GM11168 (cell line): ENCODE data around the gene FIGLA.
"Not testable (repeated sequence)": the region's sequence is repeated elsewhere in the genome, so short reads cannot be mapped to it uniquely, and the experiment has no call there.

Experiments used
- in situ Hi-C: fragments of 300-500 bp; cut with MboI; formaldehyde crosslinking; loops from one replicate; pipeline ENCODE4 v1.12.0; 2022; ENCODE audit warnings: low sequenced_read_pairs; ENCODE audit not compliant: unreplicated experiment

Gene FIGLA

DNA sequence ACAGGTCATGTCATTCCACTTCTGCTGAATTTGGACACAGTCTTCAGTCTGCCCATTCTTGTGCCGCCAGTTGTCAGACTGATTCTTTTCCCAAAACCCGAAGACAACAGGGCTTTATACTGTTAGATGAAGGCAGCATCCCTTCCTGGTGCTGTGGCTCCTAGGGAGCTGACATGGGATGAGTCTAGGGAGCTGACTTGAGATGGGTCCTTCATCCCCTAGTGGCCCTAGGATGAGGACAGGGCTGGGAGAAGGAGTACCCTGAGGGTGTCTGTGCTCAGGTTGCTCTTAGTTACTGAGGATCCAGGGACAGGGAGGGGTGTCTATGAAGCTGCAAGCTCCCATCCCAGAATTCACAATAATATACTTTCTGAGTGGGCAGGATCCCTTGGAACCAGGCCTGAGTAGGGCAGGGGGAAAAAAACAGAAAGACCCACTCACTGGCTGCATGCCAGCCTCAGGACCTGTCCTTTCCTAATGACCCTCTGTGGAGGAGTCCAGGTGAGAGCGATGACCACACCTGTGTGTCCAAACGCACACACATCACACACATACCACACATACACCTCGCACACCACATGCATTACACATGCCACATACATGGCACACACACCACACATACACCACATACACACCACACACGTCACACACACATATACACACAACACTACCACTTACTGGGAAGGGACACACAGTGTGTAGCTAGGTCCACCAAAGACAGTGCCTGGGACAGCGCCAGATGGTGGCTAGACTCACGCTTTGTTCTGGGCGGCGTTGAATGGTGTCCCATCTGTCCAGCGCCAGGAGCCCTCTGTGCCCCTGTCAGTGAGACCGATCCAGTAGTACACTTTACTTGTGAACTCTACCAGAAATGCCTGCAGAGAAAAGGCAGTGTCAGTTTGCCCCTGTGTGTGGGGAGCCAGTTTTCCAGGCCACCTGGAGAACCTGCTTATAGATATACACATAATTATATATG is 18.8 kb upstream of the FIGLA start:
- in situ Hi-C loops, result no loop called here

DNA sequence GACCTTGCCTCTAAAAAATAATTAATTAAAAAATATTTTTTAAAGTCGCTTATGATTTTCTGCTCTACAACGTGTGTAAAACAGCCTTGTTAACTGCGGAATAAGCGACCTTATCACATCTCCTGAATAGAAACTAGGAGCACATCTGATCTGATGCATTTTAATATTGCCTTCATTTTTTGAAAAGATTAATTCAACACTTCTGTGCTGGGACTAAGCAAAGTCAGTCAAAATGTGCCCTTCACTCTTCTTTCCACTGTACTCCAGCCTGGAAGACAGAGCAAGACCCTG is 17.3 kb upstream of the FIGLA start:
- in situ Hi-C loops, result no loop called here

DNA sequence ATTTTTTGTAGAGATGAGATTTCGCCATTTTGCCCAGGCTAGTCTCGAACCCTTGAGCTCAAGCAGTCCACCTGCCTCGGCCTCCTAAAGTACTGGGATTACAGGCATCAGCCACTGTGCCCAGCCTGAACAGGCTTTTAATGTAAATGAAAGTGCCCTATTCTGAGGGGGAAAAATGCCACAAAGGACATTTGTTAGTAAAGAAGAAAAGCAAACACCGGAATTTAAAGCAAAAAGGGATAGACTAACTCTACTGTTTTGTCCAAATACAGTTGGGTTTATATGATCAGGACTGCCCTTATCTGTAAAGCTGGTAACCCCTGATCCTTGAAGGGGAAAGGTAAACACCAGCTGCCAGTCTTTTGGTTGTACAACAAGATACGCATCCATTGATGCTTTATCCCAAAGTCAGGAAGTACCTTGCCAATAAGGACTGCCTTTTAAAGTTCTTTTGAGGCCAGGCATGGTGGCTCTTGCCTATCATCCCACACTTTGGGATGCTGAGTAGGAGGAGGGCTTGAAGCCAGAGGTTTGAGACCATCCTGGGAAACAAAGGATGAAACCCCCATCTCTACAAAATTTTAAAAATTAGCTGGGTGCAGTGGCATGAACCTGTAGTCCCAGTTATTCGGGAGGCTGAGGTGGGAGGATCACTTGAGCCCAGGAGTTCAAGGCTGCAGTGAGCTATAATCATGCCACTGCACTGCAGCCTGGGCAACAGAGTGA is 16.8 kb upstream of the FIGLA start:
- in situ Hi-C loops, result no loop called here

DNA sequence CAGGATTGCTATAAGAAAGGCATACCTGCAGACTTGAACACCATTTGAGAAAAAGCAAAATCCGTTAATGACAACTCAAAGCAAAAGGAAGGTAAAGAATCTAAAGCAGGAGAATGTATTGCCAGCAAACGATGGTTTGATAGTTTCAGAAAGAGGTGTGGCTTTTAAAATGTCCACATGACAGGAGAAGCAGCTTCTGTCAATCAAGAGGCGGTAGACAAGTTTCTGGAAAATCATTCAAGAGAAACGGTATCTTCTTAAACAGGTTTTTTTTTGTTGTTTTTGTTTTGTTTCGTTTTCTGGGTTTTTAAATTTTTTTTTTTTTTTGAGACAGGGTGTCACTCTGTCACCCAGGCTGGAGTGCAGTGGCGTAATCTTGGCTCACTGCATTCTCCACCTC is 16.2 kb upstream of the FIGLA start:
- in situ Hi-C loops, result no loop called here

DNA sequence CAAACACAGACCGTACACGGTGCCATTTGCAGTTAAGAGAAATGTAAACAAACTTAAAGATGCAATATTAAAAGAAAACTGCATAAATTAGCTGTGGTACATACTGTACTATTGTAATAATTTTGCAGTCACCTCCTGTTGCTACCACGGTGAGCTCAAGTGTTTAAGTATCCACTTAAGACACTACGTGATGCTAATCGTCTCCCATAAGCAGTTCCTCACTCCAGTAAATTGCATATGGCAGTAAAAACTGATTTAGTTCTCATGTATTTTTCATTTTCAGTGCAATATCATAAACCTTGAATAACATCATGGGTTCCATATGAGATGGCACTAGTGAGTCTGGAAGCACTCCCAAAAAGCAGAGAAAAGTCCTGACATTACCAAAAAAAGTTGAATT is 15.6 kb upstream of the FIGLA start:
- in situ Hi-C loops, result no loop called here

DNA sequence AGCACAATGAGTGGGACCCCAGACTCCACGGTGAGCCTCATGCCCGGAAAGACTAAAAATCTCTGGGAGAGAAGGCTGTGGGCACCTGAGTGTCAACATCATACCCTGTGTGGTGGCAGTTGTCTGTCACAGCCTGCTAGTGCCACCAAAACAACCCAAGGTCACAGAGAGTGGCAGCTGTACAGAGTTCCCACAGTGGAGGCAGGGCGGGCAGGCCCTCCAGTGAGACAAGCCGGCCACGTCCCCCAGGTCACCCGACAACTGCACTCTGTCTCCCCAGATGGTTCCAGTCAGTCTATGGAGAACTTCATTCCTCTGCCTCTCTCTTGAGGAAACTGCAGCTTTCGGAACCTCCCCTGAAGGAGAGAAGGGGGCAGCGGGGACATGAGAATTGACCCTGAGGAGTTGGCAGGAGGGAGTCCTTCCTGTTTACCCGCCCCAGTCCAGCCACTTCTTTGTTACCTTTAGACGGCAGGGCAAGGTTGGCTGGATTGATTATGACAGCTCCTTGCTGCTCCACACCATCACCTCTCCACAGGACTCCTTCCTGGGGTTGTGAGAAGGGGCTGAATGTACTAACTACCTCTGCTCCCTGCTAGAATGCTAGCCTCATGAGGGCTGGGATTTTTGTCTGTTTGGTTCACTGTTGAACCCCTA is 11.3 kb upstream of the FIGLA start:
- in situ Hi-C loops, result no loop called here

DNA sequence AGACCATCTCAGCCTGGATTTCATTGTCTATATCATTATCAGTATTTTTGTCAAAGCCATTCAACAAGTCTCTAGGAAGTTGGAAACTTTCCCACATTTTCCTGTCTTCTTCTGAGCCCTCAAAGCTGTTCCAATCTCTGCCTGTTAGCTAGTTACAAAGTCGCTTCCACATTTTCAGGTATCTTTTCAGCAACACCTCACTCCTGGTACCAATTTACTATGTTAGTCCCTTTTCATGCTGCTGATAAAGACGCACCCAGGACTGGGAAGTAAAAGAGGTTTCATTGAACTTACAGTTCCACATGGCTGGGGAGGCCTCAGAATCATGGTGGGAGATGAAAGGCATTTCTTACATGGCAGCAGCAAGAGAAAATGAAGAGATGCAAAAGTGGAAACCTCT is 9.3 kb upstream of the FIGLA start:
- in situ Hi-C loops, result no loop called here

DNA sequence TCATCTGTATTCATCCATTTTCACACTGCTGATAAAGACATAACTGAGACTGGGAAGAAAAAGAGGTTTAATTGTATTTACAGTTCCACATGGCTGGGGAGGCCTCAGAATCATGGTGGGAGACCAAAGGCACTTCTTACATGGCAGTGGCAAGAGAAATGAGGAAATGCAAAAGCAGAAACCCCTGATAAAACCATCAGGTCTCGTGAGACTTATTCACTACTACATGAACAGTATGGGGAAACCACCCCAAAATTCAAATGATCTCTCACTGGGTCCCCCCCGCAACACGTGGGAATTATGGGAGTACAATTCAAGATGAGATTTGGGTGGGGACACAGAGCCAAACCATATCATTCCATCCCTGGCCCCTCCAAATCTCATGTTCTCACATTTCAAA is 7.6 kb upstream of the FIGLA start:
- in situ Hi-C loops, result not testable (repeated sequence)

DNA sequence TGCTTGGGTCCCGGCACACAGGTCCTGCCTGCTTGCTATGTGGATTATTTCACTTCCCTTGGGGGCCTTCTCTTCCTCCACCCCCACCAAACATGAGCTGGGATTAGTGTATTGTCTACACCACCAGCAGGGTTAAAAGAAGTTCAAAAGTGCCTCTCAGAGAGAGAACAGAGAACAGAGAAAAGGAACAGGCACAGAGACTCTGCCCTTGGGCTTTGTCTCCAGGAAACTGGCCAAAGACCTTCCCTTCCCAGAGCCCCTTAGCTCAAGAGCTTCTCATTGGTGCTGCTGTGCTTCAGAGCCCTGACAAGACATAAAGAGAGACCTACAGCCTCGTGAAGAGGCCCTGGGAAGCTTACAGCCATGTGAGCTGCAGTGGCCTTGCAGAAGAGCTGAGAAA is 7.1 kb upstream of the FIGLA start:
- in situ Hi-C loops, result no loop called here

DNA sequence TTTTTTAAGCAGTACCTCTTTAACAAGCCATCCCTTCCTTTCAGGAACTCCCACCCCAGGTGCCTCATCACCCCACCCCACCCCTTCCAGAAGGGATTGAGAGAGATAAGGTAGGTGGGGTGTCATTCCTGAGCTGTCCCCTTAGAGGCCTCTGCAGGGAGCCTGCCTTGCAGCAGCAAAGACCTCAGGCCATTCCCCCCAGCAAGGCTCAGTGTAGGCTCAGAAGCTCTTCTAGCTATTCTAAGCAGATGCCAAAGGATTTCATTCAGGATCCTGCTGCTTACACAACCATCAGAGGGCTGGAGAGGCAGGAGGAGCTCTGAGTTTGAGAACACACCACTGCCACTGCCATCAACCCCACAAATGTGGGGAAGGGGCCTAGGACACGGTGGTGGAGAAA is 5.8 kb upstream of the FIGLA start:
- in situ Hi-C loops, result no loop called here

DNA sequence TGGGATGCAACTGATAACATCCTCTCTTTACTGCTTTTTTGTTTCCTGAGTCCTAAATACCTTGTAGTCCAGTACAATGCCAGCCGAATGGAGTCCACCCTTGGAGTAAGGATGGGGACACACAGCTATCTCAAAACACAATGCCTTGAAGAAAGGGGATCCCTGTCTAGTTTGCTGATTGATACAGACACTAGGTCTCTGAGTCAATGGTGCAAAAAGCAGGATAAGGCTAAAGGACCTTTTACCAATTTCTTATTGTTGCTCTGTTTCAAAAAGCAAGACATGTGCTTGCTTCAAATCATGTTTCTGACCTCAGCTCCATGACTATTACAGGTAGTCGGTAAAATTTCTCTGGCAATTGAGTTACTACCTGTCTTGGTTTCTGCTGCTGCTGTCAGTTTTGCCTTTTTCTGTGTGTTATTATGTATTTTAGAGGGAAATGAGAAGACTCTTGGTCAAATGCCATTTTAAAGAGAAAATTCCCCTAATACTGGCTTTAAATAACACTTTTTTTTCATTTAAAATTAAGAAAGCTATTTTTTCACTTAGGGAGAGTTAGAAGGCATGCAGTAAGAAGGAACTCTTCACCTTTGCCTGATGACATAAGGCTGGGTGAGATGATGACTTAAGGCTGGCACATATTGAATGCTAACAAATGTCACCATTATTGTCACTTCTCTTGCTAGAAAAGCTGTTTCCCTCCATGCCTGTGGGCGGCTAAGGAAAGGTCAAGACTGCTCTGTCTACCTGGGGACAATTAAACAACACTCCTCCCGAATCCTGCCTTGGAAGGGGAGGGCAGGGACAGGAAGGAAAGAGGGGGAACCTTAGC is 4.9 kb upstream of the FIGLA start:
- in situ Hi-C loops, result no loop called here

DNA sequence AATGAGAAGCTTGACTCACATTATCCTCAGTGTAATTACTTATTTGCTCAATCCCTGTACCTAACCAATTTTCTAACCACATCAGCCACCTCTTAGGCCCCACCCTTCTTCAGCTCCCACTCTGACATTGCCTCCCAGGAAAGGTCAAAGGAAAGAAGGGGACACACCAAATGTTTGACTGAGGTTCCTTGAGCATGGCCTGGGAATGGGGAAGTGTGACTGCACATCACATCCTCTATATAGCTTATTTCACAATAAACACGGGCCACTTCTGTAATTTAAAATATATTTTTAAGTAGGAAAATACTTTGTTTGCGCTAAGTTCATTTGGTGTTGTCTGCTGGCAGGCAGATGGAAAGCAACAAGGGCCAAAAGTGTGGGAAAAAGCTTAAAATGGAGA is 3.0 kb upstream of the FIGLA start:
- in situ Hi-C loops, result no loop called here

DNA sequence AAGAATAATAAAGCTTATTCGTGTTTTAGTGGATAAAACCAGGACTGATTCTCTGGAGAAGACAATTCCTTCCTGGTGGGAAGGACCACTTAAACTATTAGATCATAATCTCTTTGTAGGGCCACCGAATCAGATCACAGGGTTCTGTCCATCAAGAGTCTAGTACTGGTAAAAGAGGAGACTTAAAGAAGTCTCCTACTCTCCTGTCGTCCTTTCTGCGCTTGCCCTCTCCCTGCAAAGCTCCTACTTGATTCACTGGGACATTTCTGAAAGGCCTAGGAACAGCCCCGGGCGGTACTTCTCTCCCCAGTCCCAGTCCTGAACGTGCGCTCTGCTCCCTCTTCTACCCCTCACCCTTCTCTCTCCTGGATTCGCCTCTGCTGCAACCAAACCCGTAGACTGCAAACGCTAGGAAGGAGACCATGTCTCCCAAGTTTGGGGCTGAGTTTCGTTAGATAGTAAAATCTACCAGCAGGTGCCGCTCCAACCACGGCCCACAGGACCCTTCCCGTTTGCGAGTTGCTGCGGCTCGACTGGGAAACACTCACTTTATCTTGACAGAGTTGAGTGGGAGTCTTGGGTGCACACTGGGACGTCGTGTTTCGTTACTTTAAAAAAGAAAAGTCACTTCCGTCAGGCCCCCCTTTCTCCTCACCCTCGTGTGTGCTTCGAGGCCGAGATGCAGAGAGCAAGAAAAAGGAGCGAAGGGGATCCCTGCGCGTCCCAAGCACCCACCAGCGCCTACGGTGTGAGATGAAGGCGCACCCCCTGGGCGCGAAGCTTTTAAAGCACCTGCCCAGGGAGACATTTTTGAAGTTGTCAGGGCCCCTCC is 923 bp downstream of the FIGLA start:
- in situ Hi-C loops, result no loop called here

DNA sequence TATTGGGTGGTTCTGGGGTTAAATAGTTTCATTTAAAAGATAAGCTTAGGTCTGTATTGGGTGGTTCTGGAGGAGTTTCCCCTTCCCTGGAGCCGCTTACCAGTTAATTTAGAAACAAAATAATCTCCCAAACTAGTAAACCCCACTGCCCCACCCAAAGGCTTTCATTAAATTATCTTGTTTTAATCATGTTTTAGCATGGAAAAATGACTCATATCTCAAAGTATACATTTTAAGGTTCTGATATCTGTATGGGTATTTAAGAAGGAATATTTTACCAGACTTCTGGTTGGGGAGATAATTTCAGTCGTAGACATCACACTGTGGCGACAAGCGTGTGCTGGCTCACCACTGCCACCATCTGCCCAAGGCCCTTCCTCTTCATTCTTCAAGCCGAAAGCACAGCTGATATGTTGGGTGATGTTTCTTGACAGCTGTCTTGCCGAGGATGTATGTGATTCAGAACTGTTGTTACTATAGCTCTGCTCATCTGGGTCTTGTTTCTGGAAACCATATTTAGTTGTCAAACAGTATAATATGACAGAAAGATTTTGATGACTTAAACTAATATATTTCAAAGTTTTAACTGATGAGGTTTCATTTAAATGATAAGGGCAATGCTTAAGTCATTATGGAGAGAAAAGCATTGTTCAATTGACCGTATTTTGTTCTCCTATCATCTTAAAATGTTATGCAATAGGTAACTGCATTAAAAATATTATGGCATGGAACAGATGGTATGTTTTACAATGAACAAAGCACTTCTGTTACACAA is 5.1 kb downstream of the FIGLA start:
- in situ Hi-C loops, result no loop called here

DNA sequence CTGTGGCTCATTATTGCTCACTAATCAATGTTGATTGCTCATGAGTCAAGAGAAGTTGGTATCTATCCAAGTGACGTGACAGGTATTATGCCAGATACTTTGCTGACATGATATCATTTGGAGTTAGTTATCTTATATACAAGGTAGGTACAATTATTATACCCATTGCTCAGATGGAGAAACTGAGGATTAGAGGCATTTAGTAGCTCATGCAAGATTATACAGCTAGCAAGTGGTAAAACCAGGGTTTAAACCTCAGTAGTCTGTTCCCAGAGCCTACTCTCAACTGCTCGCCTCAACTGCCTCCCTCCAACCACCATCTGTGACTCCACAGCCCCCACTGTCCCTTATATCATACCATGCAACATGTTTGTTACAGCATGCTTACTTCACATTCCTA is 6.1 kb downstream of the FIGLA start:
- in situ Hi-C loops, result no loop called here

DNA sequence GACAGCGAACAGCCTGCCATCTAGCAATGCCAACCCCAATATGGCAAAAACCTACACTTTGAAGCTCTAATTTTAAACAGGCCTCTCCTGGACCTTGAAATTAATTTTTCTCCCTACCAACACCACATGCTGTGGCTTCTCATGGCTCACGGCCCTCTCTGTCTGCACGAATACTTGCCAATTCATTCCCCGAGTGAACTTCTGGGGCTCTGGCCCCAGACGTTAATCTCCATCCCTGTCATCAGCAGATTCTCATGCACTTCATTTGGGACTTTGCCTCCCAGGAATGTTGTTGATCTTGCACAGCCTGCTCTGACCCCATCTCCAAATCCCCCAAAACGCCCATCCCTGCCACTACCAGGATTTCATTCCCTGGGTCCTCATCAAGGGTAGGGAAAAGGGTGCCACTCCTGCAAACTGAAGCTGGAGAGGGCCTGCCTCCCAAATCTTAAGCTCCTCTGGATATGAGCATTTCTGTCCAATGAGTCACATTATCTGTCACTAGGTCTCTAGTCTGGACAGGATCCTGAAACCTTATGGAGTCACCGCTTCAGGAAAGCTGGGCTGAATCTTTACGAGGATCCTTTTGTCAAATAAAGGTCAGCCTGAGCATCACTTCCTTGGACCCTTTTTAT is 10.4 kb downstream of the FIGLA start:
- in situ Hi-C loops, result no loop called here

DNA sequence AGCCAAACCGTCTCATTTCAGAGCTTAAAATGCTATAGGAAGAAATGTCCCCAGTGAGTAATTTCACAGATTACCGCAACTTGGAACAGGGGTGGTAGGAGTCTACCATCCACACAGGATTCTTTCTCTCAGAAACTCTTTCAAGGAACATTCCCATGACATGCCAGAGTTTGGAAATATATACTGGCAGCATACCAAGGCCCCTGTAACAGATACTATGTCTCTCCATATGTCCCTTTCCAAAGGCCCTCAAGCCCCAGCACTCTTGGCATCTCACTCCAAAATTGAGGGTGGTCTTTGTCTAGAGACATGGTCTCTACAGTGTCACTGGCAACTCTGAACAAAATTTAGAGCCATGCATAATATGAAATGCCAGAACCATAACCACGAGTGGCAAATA is 11.0 kb downstream of the FIGLA start:
- in situ Hi-C loops, result no loop called here

DNA sequence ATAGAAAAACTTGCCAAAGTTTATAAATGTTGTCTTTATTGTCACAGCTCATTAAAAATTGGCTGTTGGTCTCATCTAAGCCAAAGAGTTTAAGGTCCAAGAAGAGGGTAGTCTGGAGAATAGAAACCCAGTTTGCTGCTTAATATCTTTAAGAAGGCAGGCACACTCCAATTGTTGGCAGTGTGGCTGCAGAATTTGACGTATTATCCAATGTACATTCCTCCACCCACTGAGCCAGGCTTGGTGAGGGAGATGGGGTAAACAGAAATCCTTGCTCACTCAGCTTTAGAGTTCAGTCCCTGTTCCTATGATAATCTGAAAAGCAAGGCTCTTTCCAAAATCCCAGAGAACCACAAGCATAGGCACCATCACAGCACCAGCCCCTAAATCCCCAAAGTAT is 11.8 kb downstream of the FIGLA start:
- in situ Hi-C loops, result no loop called here
